GM10847 (cell line): ENCODE data around the gene LONP1.

Experiments used
- POLR2A ChIP-seq: IDR thresholded peaks from 2 replicates; pipeline ENCODE4 v1.6.1; 2011; ENCODE audit not compliant: insufficient read length; ENCODE audit errors: extremely low read depth

The LONP1 gene

GRCh38 chr19:5677136-5677535 lies 42.8 kb downstream of the LONP1 start:
- no peak for TF ChIP-seq POLR2A

DNA sequence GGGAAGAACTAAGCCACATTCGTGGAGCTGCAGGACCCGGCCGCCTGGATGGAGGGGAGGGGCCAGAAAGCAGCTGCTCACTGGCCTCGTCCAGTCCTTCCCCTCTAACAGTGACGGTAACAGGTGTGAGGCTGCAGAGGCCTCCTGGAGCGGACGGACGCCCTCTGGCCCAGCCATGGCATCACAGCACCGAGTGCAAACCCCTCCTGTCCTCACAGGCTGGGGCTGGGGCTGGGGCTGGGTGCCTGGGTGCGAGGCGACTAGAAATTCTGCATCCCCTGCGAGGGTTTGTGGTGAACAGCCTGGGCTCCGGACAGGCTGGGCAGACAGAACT lies 43.2 kb downstream of the LONP1 start:
- no peak for TF ChIP-seq POLR2A

DNA sequence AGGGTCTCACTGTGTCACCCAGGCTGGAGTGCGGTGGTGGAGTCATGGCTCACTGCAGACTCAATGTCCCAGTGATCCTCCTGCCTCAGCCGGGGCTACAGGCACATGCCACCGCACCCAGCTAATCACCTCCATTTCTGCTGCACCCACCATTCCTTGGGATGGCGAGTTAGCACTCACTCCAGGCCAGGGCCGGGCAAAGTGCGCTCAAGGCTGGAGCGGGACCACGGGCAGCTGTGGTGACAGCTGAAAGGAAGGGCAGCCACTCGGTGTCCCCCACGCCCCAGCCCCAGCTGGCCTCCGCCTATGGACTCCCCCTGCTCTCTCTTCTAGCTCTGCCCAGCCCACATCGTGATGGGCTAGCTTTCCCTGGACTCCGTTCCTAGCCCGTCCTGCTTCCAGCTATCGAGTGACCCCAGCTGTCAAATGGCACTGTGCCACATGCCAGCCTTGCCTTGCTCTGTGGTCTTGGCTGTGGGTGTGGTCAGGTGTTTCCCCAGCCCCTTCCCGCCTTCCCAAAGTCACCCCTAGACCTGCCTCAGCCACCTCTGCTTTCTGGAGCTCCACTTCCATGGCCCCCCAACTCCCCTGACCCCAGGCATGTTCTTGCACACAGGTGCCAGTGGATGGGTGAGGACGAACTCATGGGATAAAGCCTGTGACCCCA lies 43.7 kb downstream of the LONP1 start:
- TF ChIP-seq POLR2A = no peak

DNA sequence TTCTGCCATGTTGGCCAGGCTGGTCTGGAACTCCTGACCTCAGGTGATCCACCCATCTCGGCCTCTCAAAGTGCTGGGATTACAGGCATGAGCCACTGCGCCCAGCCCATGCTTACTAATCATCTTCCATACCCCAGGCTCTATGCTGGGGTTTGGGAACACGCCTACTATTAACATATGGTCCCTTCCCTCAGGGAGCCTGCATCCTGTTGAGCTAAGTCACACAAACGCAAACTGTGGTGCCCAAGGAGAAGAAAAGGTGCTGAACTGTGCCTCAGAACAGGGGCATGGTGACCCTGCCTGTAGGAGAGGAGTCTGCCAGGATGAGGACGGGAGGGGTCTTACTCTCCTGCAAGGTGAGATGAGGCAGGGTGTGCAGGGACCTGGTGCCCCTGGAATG lies 45.2 kb downstream of the LONP1 start:
- TF ChIP-seq POLR2A = no peak

GRCh38 chr19:5673752-5674151 lies 46.2 kb downstream of the LONP1 start:
- TF ChIP-seq POLR2A = no peak

DNA sequence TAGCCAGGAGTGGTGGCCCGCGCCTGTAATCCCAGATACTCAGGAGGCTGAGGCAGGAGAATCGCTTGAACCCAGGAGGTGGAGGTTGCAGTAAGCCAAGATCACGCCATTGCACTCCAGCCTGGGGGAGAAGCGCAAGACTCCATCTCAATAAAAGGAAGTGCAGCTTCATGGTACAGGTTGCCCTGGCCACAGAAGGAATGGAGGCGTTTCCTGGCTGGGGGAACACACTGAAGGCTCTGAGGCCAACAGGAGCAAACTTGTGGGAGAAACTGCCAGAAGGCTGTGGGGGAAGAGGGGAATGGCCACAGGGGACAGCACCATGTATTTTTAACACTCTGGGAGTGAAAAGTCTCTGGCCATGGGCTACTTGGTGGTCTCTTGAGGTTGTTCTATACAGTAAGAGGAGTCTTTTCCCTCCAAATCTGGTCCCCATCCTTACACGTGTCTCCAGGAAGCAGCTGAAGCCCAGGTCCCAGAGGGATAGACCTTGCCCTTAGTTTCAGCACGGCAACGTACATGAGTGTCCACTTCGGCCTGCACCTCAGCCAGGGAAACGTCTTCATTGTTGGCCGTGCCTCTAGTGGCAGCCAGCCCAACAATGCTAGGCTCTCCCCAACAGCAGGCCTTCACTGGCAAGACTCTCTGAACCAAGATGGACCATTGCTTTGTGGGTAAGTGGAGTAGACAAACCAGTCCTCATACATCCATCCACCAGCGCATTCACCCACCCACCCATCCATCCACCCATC lies 47.1 kb downstream of the LONP1 start:
- TF ChIP-seq POLR2A = no peak

DNA sequence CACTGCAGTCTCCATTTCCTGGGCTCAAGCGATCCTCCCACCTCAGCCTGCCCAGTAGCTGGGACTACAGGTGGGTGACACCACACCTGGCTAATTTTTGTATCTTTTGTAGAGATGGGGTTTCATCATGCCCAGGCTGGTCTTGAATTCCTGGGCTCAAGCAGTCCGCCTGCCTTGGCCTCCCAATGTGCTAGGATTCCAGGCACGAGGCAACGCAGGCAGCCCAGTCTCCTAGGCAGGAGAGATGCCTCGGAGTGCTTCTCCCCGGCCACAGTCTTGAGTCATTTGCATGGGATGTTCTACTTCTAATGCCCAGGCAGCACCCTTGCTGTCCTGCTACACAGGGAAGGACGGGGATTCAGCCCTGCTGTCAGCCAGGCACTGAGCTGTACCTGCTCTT lies 48.3 kb downstream of the LONP1 start:
- TF ChIP-seq POLR2A = no peak

GRCh38 chr19:5669212-5669611 lies 50.7 kb downstream of the LONP1 start:
- no peak for TF ChIP-seq POLR2A

DNA sequence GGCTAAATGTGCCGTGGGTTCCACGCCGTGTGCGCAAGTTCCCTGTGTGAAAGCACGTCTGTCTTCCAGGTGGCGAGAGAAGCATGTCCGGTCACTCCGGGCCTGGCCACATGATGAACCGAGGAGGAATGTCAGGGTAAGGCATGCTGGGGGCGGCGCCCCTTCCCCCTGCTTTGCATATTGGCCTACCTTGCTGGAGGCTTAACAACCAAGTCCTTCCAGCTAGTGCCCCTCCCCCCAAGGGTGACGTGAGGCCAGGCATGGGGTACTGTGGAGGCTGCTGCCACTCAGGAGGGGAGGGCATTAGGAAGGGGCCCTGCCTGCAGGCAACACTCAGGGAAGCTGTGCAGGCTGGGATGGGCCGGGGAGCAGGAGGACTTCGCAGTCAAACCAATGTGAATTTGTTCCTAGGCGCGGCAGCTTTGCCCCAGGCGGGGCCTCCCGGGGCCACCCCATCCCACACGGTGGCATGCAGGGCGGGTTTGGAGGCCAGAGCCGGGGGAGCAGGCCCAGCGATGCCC lies 52.1 kb downstream of the LONP1 start:
- no peak for TF ChIP-seq POLR2A

GRCh38 chr19:5666921-5667610 lies 52.9 kb downstream of the LONP1 start:
- TF ChIP-seq POLR2A = no peak

GRCh38 chr19:5665781-5666513 lies 54.0 kb downstream of the LONP1 start:
- no peak for TF ChIP-seq POLR2A

GRCh38 chr19:5664515-5664914 lies 55.4 kb downstream of the LONP1 start:
- TF ChIP-seq POLR2A = no peak

DNA sequence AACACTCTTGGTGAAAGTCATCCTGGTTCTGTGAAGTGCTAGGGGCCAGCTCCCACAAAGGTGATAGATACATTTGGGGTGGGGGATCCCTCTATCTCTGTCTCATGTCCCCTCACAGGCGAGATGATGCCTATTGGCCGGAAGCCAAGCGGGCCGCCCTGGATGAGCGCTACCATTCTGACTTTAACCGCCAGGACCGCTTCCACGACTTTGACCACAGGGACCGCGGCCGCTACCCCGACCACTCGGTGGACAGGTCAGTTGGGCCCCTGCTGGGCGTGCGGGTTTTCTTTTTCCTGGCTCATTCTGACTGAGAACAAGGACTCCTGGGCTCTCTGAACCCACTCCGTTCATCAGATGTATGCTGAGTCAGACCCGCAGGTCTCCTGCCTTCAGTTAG lies 56.0 kb downstream of the LONP1 start:
- no peak for TF ChIP-seq POLR2A

DNA sequence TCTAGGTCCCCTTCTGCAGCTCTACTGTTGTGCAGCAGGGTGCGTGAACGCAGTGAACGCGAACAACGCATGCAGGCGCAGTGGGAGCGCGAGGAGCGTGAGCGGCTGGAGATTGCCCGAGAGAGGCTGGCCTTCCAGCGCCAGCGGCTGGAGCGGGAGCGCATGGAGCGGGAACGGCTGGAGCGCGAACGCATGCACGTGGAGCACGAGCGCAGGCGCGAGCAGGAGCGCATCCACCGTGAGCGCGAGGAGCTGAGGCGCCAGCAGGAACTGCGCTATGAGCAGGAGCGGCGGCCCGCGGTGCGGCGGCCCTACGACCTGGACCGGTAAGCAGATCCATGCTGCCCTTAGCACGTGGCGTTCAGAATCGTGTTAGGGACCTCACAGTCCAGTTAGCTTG lies 58.5 kb downstream of the LONP1 start:
- TF ChIP-seq POLR2A = no peak

DNA sequence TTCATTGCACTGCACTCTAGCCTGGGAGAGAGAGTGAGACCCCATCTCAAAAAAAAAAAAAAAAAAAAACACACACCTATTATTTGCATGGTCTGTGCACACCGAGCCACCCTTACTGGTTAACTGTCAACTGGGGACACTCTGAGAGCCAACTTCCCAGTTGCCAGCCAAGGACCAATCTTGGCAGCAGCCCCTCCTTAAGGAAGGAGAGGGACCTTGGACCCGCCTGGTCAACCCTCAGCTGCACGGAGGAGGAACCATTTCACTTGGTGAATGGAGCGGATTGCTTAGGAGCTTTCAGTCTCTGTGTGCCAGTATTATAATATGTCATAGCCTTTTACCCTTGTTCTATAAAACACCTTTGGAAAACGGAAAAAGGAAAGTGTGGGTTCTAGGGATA lies 64.5 kb downstream of the LONP1 start:
- TF ChIP-seq POLR2A = no peak
